ENCODE measurements around the gene CABP7.
A peak's percentile ranks its signal among the peaks of the same experiment; 100 is the strongest.

- TF ChIP-seq RAD21 (IDR thresholded peaks at IDR 0.05 in 1 of 2, conservative IDR thresholded peaks at IDR 0.05 in 1 of 2; ENCODE audit: low read depth in 2 of 2, low read length in 2 of 2) (0 out of 4 replicates have a peak, but pooled peaks of 1 of the 2 experiments have one; percentile 11), CTCF (IDR thresholded peaks at IDR 0.05; ENCODE audit: control extremely low read depth in 1 of 3, insufficient read depth in 1 of 3, low read depth in 1 of 3, low read length in 3 of 3) (no peak)
Measured at GRCh38 chr22:29766632-29767170, 46.9 kb downstream of the CABP7 start, which contains the start of gene ZMAT5.

All from H1 (cell line).